ENCODE measurements around the gene INF2. TPM values are rescaled to one million over a fixed set of nuclear protein-coding genes. Genes with fewer than 3 reads are reported as not detected.

Gene INF2
- total and polyA plus RNA-seq, 9 of the 15 experiments (the other 6 are each of a cell fraction or from before 2014, with no cell fraction given): 0.56 to 31.3 (median 7.8) TPM

DNA sequence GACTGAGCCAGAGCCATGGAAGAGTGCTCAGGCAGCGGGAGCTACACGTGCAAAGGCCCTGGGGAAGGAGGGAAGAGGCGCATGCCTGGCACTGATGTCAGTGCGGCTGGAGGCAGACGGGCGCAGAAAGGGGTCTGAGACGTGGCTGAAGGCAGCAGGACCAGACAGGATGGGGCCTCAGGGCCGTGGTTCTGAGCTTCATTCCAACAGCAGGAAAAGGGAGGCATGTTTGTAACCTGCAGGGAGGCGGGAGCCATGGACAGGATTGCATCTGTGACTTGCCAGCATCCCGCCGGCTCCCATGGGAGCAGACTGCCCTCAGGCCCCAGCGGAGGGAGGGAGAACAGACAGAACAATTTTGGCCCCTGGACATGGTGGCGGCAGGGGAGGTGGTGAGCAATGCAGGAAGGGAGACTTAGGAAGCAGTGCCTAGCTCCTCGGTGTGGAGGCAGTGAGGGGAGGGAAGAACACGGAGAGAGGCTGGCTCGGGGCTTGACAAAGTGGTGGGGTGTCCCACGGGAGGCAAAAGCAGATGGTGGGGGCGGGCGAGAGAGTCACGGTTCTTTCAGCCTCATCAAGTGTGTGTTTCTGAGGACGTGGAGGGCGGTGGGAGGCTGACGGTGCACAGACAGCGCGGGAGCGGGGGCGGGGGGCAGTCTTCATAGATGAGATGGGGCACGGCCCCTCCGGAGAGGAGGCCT, 33.3 kb upstream of the INF2 start:
- Histone ChIP-seq H4K20me1 (replicated peaks; ENCODE audit: control insufficient read depth, insufficient read depth, low read length) (no peaks in the 10 kb centered on the region), H3K9me1 (ENCODE audit: control insufficient read depth, insufficient read depth, low read length) (no peaks in the 10 kb centered on the region), H3K27me3 (ENCODE audit: control insufficient read depth in 2 of 2, insufficient read depth in 2 of 2, low read length in 2 of 2) (peaks cover 3 to 45% of the 10 kb centered on the region in 2 experiments; a peak in 4 of 5 replicates), H3K4me2 (ENCODE audit: insufficient read depth, low read length) (no peak overlapping the region), H3K36me3 (ENCODE audit: control insufficient read depth, insufficient read depth, low read length) (no peaks in the 10 kb centered on the region), H3K9me3 (replicated peaks; ENCODE audit: control insufficient read depth, insufficient read depth, low read depth, low read length) (peaks cover 3% of the 10 kb centered on the region; the same call in 1 of the 2 replicates), H3K79me2 (ENCODE audit: control insufficient read depth, insufficient read depth, low read length) (no peaks in the 10 kb centered on the region), H3K4me3 (no peak overlapping the region), H3K9ac (ENCODE audit: insufficient read depth in 1 of 2, low read depth in 2 of 2, low read length in 2 of 2) (no peak overlapping the region; a peak in 1 of 4 replicates), H3K27ac (ENCODE audit: extremely low read depth, low read depth, low read length) (no peak overlapping the region), H3K4me1 (replicated peaks in 1 of 2; ENCODE audit: control insufficient read depth in 2 of 2, insufficient read depth in 2 of 2, low read length in 2 of 2) (peaks cover 0 to 21% of the 10 kb centered on the region in 2 experiments; a peak in 2 of 5 replicates), H2AFZ (ENCODE audit: low read depth, low read length) (no peak overlapping the region)
- POLR2A ChIA-PET: interaction anchor here (0.9 kb wide), 1 partner anchor 16 kb away, joined by 3 read pairs; no protein-coding TSS in a partner anchor
- no TSS peak for BruUV-seq (replicated peaks)
- no peak for ATAC-seq
- CTCF ChIA-PET (ENCODE audit: low intra/inter-chr PET ratio): no interaction called here
- in situ Hi-C loops (cut with MboI): loop anchor here (5.0 kb wide), 1 partner anchor 56 kb away; no protein-coding TSS in a partner anchor
- DNase-seq (ENCODE audit: extremely low read depth in 1 of 4, low spot score in 3 of 4): no peak
- 2% methylated on average over 21 of the region's 29 CpGs for WGBS (ENCODE audit: insufficient coverage, low coverage, missing lambda C conversion rate)
- no peak for FAIRE-seq
- TF ChIP-seq TAF7 (tag; IDR thresholded peaks at IDR 0.05): no peak
- intact Hi-C loops (cut with micrococcal nuclease): no loop called here

DNA sequence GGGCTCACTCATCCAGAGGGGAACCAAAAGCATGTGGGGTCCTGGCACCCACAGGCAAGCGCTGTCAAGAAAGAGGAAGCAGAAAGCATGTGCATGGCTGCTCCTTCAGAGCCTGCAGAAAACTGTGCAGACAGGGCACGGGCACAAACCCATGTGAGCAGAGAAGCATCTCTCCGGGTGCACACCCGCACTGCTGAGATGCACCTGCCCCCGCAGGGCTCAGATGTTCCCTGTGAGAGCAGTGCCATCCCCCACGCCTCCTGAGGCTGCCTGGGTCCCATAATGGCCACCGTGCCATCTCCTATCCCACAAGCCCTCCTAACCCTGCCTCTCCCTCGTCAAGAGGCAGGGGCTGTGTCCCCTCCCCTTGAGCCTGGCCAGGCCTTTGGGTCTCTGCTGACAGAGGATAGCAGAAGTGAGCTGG, 32.3 kb upstream of the INF2 start:
- DNase-seq (ENCODE audit: extremely low read depth in 1 of 4, low spot score in 3 of 4) (no peak), ATAC-seq (no peak), FAIRE-seq (no peak)
- POLR2A ChIA-PET: interaction anchor here (0.6 to 0.9 kb wide), 2 partner anchors 15 to 532 kb away, joined by 3 read pairs; no protein-coding TSS in a partner anchor
- Histone ChIP-seq H3K4me1 (replicated peaks in 1 of 2; ENCODE audit: control insufficient read depth in 2 of 2, insufficient read depth in 2 of 2, low read length in 2 of 2) (peaks cover 0 to 13% of the 10 kb centered on the region in 2 experiments; a peak in 2 of 5 replicates), H3K9me1 (ENCODE audit: control insufficient read depth, insufficient read depth, low read length) (no peaks in the 10 kb centered on the region), H3K9me3 (replicated peaks; ENCODE audit: control insufficient read depth, insufficient read depth, low read depth, low read length) (peaks cover 3% of the 10 kb centered on the region; the same call in 1 of the 2 replicates), H3K4me3 (no peak overlapping the region), H3K27me3 (ENCODE audit: control insufficient read depth in 2 of 2, insufficient read depth in 2 of 2, low read length in 2 of 2) (peaks cover 3 to 45% of the 10 kb centered on the region in 2 experiments; a peak in 4 of 5 replicates), H2AFZ (ENCODE audit: low read depth, low read length) (no peak overlapping the region), H4K20me1 (replicated peaks; ENCODE audit: control insufficient read depth, insufficient read depth, low read length) (no peaks in the 10 kb centered on the region), H3K9ac (ENCODE audit: insufficient read depth in 1 of 2, low read depth in 2 of 2, low read length in 2 of 2) (no peak overlapping the region), H3K27ac (ENCODE audit: extremely low read depth, low read depth, low read length) (no peak overlapping the region), H3K4me2 (ENCODE audit: insufficient read depth, low read length) (no peak overlapping the region), H3K36me3 (ENCODE audit: control insufficient read depth, insufficient read depth, low read length) (no peaks in the 10 kb centered on the region), H3K79me2 (ENCODE audit: control insufficient read depth, insufficient read depth, low read length) (no peaks in the 10 kb centered on the region)
- WGBS (ENCODE audit: insufficient coverage, low coverage, missing lambda C conversion rate): 4% methylated on average over 5 of the region's 8 CpGs
- in situ Hi-C loops (cut with MboI): loop anchor here (5.0 kb wide), 1 partner anchor 55 kb away; no protein-coding TSS in a partner anchor
- intact Hi-C loops (cut with micrococcal nuclease): no loop called here
- no TSS peak for BruUV-seq (replicated peaks)
- CTCF ChIA-PET (ENCODE audit: low intra/inter-chr PET ratio): no interaction called here
- TF ChIP-seq ERF (CRISPR knock-in tag; IDR thresholded peaks at IDR 0.05) (no peak), ZNF124 (CRISPR knock-in tag; IDR thresholded peaks at IDR 0.05) (no peak), NFIX (CRISPR knock-in tag; IDR thresholded peaks at IDR 0.05; ENCODE audit: low read depth) (no peak), ZKSCAN1 (IDR thresholded peaks at IDR 0.05; ENCODE audit: low read depth, low read length) (no peak), PCBP1 (IDR thresholded peaks at IDR 0.05; ENCODE audit: low read depth, low read length, poor library complexity, severe bottlenecking) (no peak)
- TF ChIP-seq, protein P1, sequence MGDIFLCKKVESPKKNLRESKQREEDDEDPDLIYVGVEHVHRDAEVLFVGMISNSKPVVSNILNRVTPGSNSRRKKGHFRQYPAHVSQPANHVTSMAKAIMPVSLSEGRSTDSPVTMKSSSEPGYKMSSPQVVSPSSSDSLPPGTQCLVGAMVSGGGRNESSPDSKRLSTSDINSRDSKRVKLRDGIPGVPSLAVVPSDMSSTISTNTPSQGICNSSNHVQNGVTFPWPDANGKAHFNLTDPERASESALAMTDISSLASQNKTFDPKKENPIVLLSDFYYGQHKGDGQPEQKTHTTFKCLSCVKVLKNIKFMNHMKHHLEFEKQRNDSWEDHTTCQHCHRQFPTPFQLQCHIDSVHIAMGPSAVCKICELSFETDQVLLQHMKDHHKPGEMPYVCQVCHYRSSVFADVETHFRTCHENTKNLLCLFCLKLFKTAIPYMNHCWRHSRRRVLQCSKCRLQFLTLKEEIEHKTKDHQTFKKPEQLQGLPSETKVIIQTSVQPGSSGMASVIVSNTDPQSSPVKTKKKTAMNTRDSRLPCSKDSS (IDR thresholded peaks at IDR 0.05; ENCODE audit: low read depth, partially characterized antibody): no peak

Measured in K562 (cell line).